Measurements from ENCODE around the gene AHRR. TPM values are rescaled to one million over a fixed set of nuclear protein-coding genes. Genes with fewer than 3 reads are reported as not detected.
"Not testable (repeated sequence)": the region's sequence is repeated elsewhere in the genome, so short reads cannot be mapped to it uniquely, and the experiment has no call there.

Gene AHRR
- 1 to 10 TPM; 2.5 to 3.5 (median 3.0) TPM for polyA plus RNA-seq (ENCODE audit: insufficient read length in 4 of 4)

DNA sequence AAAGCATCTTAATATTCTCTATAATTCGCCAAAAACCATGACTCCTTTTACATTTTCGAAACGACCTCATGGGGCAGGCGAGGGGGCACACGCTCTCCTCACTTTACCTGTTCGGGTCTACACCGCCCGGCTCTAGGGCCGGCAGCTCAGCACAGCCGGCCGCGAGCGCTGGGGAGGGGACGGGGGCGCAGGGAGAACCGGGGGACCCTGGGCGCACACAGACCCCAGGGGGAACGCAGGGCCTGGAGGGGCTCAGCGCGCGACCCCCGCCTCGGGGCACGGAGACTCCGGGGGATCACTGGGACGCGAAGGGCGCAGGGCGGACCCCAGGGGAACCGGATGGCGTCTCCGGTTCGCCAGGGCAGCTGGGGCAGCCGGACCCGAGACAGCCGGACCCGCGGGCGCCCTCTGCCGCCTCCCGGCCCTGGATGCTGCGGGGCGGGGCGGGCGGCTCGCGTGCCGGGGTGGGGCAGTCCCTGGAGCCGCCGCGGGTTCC lies at the start of gene AHRR:
Gene AHRR (plus strand): TSS at position 485 of the 496 bp plus-strand sequence. CDS start 22,189 bp downstream, outside the sequence.
- DNase-seq (ENCODE audit: low read depth in 4 of 4, low spot score in 3 of 4), result no peak

DNA sequence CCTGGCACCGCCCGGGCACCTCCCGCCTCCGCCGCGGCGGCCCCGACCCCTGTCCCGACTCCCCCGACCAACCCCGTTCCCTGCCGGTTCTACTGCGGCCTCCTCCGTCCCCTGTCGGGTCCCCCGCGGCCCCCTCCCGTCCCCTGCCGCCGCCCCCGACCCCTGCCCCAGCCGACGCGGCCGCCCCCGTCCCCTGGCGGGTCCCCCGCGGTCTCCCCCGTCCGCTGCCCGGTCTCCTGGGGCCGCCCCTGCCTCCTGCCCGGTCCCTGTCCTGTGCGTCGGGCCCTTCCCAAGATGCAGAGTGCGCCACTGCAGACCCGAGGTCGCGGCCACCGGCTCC lies 49.7 kb upstream of the AHRR start:
- DNase-seq (ENCODE audit: low read depth in 4 of 4, low spot score in 3 of 4), result not testable (repeated sequence)

DNA sequence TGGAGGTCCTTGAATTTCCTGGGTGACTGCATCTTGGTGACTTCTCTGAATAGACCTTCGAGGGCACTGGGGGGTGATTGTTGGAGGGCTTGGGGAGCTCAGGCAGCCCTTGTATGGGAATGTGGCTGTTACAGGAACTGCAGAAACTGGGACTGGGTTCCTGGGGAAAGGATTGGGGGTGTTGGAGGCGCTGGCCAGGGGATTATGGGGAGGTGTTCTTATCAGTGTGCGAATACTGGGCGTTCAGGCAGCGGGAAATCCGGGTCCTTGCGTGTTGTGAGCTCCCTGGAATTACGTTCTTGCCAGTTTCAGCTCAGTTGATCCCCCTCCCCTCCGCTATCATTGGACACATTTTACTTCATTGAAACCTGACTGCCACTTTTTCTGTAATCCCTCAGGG lies 48.4 kb upstream of the AHRR start:
- DNase-seq (ENCODE audit: low read depth in 4 of 4, low spot score in 3 of 4), result not testable (repeated sequence)

DNA sequence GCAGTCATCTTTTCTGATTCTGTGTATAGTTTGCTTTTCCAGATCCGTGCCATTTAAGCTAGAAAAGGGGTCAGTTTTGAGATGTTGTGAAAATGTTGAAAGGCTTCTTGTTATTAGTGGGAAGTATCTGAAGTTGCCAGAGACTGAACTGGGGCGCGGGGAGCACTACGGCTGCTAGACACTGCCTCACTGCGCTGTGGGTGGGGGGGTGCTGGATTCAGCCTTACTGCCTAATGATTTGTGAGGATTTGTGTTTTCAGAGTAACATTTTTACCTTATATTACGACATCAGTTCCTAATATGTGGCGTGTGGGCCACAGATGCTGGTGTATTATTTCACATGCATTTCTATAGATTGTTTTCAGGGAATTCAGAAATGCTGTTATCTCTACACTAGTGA lies 48.0 kb upstream of the AHRR start:
- DNase-seq (ENCODE audit: low read depth in 4 of 4, low spot score in 3 of 4), result not testable (repeated sequence)

DNA sequence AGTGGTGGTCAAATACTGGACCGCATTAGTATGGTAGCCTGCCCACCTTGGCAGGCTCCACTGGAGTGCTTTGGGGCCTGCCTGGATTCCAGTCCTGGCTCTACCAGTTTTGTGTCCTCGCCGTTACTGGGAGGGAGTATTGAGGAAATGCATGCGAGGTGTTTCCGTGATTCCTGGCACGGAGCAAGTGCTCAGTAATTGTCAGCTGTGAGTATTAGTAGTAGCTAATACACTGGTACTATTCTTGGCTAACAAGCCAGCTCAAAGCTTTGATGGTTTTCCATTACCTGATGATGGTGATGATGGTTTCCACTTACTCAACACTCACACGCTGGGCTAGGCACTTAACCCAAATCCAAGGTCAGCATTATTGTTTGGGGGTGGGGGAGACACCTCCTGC lies 47.2 kb upstream of the AHRR start:
- not testable (repeated sequence) for DNase-seq (ENCODE audit: low read depth in 4 of 4, low spot score in 3 of 4)

DNA sequence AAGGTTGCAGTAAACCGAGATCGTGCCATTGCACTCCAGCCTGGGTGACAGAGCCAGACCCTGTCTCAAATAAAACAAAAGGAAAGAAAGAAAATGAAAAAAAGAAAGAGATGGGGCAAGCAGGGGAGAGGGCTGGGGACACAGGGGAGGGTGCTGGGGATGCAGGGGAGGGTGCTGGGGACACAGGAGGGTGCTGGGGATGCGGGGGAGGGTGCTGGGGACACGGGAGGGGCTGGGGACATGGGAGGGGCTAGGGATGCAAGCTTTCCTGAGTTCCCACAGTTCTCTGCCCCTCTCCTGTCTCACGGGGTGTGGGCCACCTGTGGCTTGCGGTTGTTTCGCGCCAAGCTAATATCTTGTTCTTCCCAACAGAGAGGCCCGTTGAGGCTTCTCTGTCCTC lies 42.9 kb upstream of the AHRR start:
- no peak for DNase-seq (ENCODE audit: low read depth in 4 of 4, low spot score in 3 of 4)

DNA sequence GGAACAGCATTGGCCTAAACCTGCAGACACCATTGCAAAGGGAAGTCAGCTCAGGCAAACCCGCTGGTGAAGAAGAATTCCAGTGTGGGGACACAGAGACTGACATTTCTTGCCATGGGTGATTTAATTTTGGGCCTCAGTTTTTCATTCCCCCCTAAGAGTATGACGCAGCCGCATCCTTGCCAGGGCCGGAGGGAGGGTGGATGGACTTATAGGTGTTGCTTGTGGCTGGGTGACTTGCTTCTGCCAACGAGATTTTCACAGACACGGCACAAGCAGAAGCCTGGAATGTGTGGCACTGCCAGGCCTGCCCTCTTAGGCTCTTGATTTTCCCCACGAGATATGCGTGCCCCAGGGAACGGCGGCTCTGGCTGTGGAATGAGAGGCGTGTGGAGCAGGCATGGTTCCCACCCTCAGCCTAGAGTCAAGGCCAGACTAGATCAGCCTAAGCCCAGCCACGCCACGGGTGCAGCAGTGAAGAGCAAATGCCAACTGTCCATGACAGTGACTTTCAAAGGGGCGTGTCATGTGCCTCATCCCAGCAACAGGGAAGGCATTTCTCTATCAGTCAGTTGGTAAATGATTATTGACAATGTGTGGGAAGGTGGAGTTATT lies 42.4 kb upstream of the AHRR start:
- DNase-seq (ENCODE audit: low read depth in 4 of 4, low spot score in 3 of 4), result not testable (repeated sequence)

DNA sequence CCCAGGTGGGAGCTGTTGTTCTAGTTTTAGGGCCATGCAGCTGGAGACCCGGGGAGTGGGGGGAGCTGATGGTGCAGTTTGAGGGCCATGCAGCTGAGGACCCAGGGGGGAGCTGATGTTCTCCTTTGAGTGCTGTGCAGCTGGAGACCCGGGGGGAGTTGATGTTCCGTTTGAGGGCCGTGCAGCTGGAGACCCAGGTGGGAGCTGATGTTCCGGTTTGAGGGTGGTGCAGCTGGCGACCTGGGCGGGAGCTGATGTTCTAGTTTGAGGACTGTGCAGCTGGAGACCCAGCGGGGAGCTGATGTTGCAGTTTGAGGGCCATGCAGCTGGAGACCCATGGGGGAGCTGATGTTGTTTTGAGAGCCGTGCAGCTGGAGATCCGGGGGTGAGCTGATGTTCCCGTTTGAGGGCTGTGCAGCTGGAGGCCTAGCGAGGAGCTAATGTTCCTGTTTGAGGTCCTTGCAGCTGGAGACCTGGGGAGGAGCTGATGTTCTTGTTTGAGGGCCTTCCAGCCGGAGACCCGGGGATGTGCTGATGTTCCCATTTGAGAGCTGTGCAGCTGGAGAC lies 35.4 kb upstream of the AHRR start:
- DNase-seq (ENCODE audit: low read depth in 4 of 4, low spot score in 3 of 4), result no peak

DNA sequence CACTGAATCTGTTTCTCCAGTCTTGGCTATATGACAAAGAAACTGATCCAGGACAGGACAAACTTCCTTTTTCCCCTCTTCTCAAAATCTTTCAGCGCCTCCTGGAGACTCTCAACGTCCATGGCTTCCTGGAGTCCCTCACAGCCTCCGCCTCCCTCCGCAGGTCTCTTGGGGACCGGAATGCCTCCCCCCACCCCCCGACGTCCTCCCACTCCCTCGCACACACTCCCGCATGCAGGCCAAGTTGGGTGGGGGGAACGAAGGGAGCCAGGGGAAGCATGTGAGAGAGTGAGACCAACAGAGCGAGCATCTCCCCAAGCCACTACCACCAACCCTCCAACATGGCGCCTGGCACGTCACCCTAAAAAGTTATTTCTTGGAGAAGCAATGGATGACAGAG lies 31.3 kb upstream of the AHRR start:
- not testable (repeated sequence) for DNase-seq (ENCODE audit: low read depth in 4 of 4, low spot score in 3 of 4)

DNA sequence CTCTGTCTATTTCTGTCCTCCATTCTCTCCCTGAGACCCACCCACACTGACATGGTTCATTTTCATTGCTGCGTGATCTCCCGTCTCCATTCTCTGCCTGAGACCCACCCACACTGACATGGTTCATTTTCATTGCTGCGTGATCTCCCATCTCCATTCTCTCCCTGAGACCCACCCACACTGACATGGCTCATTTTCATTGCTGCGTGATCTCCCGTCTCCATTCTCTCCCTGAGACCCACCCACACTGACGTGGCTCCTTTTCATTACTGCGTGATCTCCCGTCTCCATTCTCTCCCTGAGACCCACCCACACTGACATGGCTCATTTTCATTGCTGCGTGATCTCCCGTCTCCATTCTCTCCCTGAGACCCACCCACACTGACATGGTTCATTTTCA lies 30.2 kb upstream of the AHRR start:
- DNase-seq (ENCODE audit: low read depth in 4 of 4, low spot score in 3 of 4), result not testable (repeated sequence)

DNA sequence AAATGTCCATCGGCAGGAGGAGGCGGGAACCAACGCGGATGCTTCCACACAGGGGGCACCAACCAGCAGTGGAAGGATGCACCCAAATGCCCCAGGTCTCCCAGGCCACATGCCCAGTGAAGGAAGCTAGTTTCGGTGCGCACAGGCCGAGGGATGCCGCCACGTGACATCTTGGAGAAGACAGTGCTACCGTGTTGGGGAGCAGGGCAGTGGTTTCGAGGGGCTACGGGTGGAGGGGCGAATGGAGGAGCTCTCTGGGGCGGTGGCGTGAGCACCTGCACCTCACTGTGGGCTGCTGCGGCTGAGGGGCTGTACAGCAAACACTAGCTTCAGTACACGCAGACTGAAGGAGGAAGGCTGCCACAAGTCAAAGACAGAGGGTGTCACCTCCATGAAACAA lies 26.7 kb upstream of the AHRR start:
- not testable (repeated sequence) for DNase-seq (ENCODE audit: low read depth in 4 of 4, low spot score in 3 of 4)

DNA sequence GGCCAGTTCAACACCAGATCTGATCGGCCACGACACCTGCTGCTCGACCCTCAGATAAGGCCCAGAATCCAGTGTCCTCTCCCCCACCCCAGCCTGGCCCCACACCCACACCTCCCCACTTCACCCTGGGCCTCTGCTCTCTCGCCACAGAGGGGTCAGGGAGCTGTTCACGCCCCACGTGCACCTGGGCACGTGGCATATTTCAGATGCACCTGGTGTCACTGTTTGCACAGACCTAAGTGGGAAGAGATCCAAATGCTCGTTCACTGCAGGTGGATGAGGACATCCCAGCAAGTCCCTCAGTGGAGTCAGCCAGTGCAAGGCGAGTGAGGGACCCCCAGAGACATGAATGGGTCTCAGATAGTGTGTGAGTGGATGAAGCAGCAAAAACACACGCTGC lies 25.3 kb upstream of the AHRR start:
- DNase-seq (ENCODE audit: low read depth in 4 of 4, low spot score in 3 of 4), result not testable (repeated sequence)

DNA sequence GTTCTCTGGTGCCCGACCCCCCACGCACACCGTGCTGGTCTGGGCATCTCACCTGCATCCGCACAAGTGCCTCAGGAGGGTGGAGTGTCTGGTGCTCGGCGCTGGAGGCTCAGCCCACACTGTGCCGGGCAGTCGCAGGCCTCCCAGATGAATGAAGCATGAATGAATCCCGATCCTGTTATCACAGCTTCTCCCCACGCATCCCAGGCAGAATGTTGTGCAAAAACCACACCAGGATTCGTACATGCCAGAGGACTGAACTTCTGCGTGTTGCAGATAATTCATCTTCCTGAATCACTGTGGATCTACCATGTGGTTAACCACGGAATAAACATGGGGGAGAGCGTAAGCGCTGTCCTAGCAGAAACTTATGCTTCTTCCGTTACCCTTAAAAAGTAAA lies 24.6 kb upstream of the AHRR start:
- DNase-seq (ENCODE audit: low read depth in 4 of 4, low spot score in 3 of 4), result not testable (repeated sequence)

DNA sequence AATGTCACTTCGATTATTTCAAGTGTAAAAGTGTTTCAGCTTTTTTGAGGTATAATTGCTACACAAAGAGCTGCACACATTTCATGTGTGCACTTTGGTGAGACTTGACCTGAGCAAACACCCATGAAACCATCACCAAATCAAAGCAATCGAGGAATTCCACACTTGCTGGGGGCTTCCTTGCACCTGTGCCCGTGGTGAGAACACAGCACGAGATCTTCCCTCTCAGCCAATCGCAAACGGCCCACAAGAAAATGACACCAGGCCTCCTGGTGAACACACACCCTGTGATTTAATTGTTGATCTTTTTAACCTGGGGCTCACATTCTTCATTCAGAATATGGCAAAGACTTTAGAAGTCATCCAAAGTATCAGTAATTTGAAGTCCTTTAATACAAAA lies 24.1 kb upstream of the AHRR start:
- not testable (repeated sequence) for DNase-seq (ENCODE audit: low read depth in 4 of 4, low spot score in 3 of 4)

DNA sequence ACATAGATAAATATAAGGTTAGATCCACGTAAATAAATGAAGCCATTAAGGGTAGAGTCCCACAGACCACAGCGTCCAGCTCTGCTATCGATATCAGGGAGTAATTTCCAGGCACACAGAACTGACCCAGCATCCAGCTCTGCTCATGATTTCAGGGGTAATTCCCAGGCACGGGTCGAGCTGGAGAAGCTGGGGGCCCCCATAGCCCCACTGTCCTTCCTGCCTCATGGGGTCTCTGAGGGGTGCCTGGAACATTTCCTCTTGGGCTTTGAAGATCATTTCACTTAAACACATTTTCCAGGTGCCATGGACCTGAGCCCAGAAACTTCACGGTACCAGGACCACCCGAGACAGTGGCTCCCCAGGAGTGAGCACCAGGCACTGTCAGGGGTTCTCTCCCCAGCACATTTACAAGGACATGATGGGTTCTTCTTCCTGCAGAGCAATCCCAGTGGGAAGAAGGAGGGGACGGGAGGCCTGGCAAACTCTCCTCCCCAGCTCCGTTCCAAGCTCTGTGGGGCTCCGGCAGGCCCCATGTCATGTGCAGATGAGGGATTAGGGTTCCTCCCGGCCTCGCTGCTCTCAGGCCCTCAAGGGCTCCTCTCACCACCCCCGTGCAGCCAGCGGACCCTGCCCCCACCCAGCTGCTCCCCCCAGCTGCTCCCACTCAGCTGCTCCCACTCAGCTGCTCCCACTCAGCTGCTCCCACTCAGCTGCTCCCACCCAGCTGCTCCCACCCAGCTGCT lies 23.4 kb upstream of the AHRR start:
- not testable (repeated sequence) for DNase-seq (ENCODE audit: low read depth in 4 of 4, low spot score in 3 of 4)

DNA sequence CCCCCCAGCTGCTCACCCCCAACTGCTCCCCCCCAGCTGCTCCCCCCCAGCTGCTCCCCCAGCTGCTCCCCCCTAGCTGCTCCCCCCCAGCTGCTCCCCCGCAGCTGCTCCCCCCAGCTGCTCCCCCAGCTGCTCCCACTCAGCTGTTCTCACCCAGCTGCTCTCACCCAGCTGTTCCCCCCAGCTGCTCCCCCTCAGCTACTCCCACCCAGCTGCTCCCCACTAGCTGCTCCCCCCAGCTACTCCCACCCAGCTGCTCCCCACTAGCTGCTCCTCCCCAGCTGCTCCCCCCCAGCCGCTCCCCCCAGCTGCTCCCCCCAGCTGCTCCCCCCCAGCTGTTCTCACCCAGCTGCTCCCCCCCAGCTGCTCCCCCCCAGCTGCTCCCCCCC lies 22.8 kb upstream of the AHRR start:
- no peak for DNase-seq (ENCODE audit: low read depth in 4 of 4, low spot score in 3 of 4)

DNA sequence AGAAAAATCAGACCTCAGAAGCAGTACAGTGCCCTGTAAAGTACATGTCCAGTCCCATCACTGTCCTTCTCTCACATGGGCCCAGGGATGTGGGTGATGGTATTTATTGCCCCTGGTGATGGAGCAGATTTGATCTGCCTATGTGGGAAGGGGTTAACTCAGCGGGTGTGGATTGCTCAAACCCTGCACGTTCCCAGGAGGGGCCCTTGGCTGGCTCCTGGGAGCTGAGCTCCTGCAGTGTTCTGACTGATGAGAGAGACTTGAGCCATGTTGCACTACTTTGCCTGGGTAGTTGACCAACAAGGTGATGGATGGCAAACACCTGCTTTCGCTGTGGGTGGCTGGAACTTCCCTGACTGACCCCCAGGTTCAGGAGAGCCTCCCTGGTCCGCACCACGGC lies 21.6 kb upstream of the AHRR start:
- DNase-seq (ENCODE audit: low read depth in 4 of 4, low spot score in 3 of 4), result not testable (repeated sequence)

DNA sequence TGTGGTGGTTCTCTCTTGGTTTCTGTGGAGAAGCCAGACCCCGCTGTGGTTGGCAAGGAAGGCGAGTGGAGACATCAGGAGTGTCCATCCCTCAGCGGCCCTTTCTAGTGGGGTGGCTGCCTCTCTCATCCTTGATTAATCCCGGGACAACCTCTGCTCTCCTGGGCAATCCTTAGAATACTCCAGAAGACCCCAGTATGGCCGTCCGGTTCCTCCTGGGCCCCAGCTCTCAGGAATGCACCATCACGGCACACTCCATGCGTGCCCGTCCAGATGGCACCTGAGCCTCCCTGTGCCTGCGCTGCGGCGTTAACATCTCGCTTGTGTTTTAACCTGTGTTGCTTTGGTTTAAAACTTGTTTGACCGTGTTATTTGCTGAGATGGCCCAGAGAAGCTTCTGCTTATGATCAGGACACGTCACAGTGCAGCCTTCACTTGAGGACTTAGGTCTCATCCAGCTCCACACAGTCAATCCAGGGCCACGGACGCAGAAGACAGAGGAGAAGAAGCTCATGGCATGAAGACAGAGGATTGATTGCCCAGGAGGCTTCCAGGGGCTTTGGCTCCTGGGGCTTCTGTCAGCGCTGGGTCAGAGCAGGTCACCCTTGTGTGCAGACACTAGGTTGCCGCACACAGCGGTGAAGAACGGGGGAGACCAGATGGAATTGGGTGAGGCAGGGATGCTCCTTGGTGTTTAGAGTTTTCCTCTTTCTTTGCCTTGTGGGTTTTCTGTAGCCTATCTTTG lies 20.7 kb upstream of the AHRR start:
- not testable (repeated sequence) for DNase-seq (ENCODE audit: low read depth in 4 of 4, low spot score in 3 of 4)

DNA sequence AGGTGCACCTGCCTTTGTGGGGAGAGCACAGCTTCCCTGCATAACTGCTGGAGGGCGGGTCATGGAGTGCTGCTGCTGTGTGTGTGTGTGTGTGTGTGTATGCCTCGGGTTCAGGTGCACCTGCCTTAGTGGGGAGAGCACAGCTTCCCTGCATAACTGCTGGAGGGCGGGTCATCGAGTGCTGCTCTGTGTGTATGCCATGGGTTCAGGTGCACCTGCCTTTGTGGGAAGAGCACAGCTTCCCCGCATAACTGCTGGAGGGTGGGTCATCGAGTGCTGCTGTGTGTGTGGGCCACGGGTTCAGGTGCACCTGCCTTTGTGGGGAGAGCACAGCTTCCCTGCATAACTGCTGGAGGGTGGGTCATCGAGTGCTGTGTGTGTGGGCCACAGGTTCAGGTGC lies 19.1 kb upstream of the AHRR start:
- not testable (repeated sequence) for DNase-seq (ENCODE audit: low read depth in 4 of 4, low spot score in 3 of 4)

DNA sequence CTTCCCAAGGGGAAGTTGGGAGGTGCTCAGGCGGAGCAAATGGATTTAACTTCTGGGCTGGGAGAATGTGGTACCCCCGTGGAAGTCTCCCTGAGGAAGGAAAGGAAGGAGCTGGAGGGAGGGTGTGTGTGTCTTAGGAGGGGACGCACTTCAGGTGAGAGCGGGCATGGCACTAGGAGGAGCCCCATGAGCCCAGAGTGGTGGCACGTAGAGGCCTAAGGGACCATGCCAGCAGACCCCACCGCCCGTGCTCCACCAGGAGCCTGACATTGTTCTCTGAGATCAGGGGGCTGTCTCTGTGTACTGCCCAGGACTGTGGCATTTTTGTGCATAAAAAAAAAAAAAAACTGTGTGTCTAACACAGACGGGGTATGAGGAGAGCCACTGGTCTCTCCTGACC lies 18.5 kb upstream of the AHRR start:
- DNase-seq (ENCODE audit: low read depth in 4 of 4, low spot score in 3 of 4), result no peak

DNA sequence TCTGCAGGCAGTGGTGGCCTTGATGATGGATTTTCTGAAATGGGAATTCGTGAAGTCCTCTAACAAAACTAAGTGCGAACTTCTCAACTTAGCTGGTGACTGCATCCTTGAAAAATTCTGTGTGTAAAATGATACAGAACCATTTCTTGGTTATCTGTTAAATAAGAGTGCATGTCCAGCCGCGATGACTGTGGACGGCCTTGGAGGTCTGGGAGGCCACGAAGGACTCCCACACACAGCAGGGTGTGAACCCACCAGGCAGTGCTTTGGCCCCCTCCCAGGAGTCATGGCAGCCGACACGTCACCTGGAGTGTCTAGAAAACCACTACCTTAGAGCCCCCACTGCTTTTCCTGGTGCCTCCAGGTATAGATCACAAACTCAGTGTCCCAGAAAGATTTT lies 17.8 kb upstream of the AHRR start:
- DNase-seq (ENCODE audit: low read depth in 4 of 4, low spot score in 3 of 4), result not testable (repeated sequence)

All from left renal pelvis (tissue), 4 donors.